Kasumi-1 (cell line): ENCODE data around the gene EPHA5.

Source experiments
- DNase-seq, 2 experiments: peaks; one replicate each; lab custom pipeline; 2025; lab: John Stamatoyannopoulos, UW

Gene EPHA5

DNA sequence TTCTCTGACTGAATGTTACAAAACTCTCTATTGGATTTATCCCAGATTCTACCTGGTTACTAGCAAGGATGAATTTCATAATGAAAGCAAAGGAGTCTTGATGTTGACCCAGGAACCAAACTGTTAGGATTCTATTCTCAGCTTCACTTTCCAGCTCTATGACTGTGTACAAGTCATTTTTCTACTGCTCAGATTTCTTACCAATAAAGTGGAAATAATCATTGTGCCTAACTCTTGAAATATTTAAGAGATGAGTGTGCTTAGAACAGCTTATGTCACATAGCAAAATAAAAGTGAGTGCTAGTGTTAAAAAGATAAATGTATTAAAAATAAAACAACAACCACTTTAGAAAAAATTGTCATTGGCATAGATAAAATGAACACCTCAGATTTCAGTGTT is 45.6 kb downstream of the EPHA5 start:
- no peak for DNase-seq

DNA sequence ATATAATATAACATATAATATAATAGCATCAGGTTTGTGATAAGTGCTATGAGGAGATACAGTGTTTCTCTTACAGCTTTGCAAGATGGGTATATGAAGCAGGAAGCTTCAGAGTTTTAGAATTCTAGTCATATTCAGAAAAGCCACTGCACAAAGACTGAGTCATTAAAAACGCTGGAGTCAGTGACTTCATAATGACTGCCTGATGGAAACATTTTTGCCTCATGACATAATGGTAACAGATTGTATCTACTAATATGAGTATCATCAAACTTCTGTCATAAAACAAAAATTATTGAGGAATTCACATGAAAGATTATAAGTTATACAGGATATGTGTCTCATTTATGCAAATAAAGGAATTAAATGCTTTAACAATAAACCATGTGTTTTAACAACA is 46.8 kb downstream of the EPHA5 start:
- no peak for DNase-seq

- no peak for DNase-seq
Observed at GRCh38 chr4:65617416-65617815, 52.9 kb downstream of the EPHA5 start.

GRCh38 chr4:65604515-65604914 is 65.8 kb downstream of the EPHA5 start:
- DNase-seq: no peak

GRCh38 chr4:65600656-65601055 is 69.6 kb downstream of the EPHA5 start:
- DNase-seq: no peak

- no peak for DNase-seq
Observed at GRCh38 chr4:65599340-65599739, 70.9 kb downstream of the EPHA5 start.

- no peak for DNase-seq
Observed at GRCh38 chr4:65597697-65598096, 72.6 kb downstream of the EPHA5 start.

DNA sequence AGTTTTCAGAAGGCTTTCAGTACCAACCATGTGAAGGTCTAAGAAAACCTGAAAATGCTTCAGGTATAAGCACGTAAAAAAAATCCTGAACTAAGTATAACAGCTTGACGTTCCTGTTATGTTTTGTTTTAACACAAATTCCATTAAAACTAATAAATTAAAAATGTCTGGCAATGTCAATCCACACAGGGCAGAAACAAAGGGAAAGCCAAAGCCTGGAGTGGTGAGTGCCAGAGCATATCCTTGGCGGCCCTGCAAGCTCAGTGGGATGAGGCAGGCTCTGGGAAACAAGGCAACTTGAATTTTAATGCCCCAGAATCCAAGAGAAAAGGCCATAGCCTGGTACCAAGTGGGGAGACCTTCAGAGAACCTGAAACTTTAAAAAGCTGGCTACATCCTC is 78.2 kb downstream of the EPHA5 start:
- no peak for DNase-seq

DNA sequence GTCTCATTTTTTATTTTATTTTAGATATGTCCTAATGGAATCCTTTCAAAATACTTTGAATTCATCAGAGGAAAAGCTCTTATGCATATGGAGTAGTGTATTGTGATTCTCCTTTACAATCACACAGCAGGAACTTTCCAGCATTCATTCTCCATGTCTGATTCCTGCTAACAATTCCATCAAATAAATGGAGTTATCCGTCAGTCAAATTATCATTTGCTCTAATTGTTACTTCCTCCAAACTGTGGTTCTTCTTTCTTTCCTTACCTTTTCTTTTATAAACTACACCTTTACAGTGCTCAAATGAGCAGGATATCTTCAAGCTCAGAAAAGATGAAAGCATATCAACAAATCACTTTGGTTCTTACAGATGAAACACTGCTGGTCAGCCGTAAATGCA is 80.4 kb downstream of the EPHA5 start:
- DNase-seq: no peak

GRCh38 chr4:65589331-65589730 is 81.0 kb downstream of the EPHA5 start:
- no peak for DNase-seq

GRCh38 chr4:65580551-65580950 is 89.7 kb downstream of the EPHA5 start:
- no peak for DNase-seq

- no peak for DNase-seq
Observed at GRCh38 chr4:65566473-65566872, 103.8 kb downstream of the EPHA5 start.

GRCh38 chr4:65561164-65561563 is 109.1 kb downstream of the EPHA5 start:
- DNase-seq: no peak

- DNase-seq: no peak
Observed at GRCh38 chr4:65559270-65559669, 111.0 kb downstream of the EPHA5 start.

DNA sequence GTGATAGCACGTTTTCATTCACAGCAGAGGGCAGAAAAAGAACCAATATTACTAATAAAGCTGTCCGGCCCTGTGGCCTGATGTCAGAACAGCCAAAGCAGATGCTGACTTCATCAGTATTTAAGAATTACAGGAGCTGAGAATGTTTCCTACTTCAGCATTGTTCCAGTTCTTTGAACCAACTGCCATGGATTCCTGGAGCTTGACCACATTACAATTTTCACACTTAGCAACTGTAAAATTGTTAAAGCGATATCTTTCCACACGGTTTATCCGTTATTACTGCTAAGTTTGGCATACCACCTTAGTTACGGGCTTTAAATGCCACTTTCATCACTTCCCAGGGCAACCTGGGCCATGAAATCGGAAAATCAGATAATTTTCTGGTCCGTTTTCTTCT is 118.2 kb downstream of the EPHA5 start:
- no peak for DNase-seq

DNA sequence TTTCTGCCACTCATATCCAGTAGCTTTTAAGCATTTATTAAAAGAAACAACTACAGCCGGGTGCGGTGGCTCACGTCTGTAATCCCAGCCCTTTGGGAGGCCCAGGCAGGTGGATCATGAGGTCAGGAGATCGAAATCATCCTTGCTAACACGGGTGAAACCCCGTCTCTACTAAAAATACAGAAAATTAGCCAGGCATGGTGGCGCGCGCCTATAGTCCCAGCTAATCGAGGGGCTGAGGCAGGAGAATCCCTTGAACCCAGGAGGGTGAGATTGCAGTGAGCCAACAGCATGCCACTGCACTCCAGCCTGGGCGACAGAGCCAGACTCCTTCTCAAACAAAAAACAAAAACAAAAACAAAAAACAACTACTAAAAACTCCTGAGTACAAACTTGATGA is 119.8 kb downstream of the EPHA5 start:
- DNase-seq: no peak

GRCh38 chr4:65546882-65547416 is 123.3 kb downstream of the EPHA5 start:
- no peak for DNase-seq

- no peak for DNase-seq
Observed at GRCh38 chr4:65538571-65538970, 131.7 kb downstream of the EPHA5 start.

- DNase-seq: no peak
Observed at GRCh38 chr4:65535113-65535512, 135.2 kb downstream of the EPHA5 start.

DNA sequence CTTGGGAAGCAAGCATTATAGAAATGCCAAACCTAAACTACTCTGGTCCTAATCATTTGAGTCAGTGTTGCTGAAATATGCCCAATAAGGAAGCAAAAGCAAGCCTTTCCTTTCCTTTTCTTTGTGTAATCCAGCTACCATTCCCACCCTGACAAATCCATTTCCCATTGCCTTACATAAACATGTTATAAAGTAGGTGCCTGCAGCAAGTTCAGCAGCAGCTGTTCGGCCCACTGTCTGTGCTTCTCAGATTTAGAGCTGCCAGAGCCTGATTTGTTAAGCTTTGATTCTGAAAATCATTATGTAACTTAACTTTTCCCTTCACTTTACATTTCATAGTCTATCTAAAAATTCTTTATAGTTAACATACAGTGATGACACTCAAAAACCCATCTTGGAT is 148.6 kb downstream of the EPHA5 start:
- no peak for DNase-seq

DNA sequence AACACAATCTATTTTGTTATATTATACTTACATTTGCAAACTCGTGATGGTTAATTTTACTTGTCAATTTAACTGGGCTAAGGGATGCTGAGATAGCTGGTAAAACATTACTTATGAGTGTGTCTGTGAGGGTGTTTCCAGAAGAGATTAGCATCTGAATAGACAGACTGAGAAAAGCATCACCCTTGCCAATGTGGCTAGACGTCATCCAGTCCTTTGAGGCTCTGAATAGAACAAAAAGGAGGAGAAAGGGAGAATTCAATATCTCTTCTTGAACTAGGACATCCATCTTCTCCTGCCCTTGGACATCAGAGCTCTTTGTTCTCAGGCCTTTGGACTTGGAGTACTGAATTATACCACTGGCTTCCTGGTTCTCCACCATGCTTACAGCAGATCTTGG is 154.6 kb downstream of the EPHA5 start:
- DNase-seq: no peak

DNA sequence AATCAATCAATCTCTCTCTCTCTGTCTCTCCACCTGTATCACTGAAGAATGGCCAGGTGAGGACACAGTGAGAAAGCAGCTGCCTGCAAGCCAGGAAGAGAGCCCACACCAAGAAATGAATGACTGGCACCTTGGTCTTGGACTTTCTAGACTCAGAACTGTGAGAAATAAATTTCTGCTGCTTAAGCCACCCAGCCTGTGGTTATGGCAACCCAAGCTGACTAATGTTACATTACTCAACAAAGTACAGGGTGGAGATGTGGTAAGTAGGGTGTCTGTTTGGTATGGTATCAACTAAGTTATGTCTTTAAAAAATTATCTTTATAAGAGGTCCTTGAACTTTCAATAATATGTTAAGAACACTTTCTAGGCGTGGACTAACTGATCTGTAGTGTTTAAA is 159.3 kb downstream of the EPHA5 start:
- DNase-seq: no peak

- DNase-seq: no peak
Observed at GRCh38 chr4:65508168-65508567, 162.1 kb downstream of the EPHA5 start.

- DNase-seq: no peak
Observed at GRCh38 chr4:65502131-65502701, 168.1 kb downstream of the EPHA5 start.

DNA sequence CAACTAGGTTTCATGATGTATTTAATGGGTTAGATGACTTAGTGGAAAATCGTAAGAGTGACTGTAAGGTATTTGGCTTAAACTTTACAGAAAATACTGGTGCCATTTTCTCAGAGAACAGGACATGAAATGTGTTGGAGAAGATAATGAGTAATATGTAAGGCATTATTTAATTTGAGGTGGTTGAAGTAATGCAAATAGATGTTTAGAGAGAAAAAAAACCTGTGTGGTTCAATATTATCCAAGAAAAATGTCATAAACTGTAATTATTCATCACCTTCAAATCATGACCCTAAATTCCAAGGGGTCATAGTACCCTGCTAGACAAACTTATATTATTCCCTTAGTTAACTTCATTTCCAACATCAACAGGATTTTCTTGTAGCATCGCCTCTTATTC is 171.7 kb downstream of the EPHA5 start:
- DNase-seq: no peak
